Ureter (tissue), 1 donor: Measurements from ENCODE around the gene MRPS22. TPM values are rescaled to one million over a fixed set of nuclear protein-coding genes. Genes with fewer than 3 reads are reported as not detected.
"Not testable (repeated sequence)": the region's sequence is repeated elsewhere in the genome, so short reads cannot be mapped to it uniquely, and the experiment has no call there.

Experiments
- DNase-seq: peaks from one replicate; pipeline ENCODE4 v3.0.0-alpha.2; 2020; ENCODE audit warnings: low spot score
- total RNA-seq: library from RNA; stranded (reverse); gene quantifications from one replicate; pipeline ENCODE4 v1.2.4, GENCODE V29; 2023
- donor health status: DM: yes; HTN: yes; CAD: no.

Gene MRPS22
- total RNA-seq, 1 donor from 2014 or later: 43.9 TPM

DNA sequence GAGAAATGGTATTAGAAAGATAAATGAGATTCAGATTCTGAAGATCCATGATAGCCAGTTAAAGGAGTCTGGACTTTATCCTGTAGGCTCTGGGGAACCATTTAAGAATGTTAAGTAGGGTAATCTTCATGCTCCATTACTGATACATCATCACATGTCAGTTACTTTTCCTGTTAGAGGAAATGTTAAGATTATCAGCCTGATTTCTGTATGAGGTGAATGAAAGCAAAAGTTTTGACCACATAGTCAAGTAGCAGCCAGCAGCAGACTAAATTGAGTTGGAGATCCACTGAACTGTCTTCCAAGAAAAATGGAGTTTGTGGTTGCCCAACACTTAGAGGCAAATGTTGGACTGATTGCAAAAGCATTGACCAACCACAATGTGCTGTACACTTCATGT is 50.3 kb downstream of the MRPS22 start:
- no peak for DNase-seq

DNA sequence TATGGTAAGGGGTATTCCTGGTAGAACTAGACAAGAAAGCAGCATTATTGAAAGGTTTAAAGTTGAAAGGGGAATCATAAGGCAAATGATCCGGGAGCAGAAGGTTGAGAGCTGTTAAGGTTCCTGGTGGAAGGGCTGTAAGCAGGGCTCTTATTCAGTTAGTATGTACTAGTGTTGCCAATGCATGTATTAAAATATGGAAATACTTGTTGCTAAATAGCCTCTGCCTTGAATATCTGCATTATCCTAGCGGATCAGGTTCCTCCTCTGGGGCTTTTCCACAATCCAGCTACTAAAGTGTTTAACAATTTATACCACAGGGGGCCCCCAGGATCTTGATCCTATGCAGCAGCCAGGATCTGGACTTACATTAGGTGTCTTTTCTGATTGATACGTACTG is 52.9 kb downstream of the MRPS22 start:
- no peak for DNase-seq

DNA sequence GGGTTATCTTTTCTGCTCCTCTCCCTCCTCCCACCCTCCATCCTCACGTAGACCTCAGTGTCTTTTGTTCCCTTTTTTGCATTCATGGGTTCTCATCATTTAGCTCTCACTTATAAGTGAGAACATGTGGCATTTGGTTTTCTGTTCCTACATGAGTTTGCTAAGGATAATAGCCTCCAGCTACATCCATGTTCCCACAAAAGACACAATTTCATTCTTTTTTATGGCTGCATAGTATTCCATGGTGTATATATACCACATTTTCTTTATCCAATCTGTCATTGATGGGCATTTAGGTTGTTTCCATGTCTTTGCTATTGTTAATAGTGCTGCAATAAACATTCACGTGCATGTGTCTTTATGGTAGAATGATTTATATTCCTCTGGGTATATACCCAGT is 57.3 kb downstream of the MRPS22 start:
- DNase-seq: not testable (repeated sequence)

Other genes with a start within 250 kb of the MRPS22 start
- 103 TPM for gene COPB2, start 45.6 kb downstream of the MRPS22 start, total RNA-seq
- not detected for gene RBP2, start 132.5 kb downstream of the MRPS22 start, total RNA-seq
- gene RBP1, start 195.7 kb downstream of the MRPS22 start, total RNA-seq: 33.0 TPM